HPDE6-E6E7 (cell line): ENCODE results near the gene TNFRSF18.
"Not testable (repeated sequence)": the region's sequence is repeated elsewhere in the genome, so short reads cannot be mapped to it uniquely, and the experiment has no call there.

Source experiments
- DNase-seq: peaks from one replicate; pipeline ENCODE4 v3.0.0; 2011; ENCODE audit warnings: missing footprints; ENCODE audit errors: extremely low spot score

TNFRSF18 gene

DNA sequence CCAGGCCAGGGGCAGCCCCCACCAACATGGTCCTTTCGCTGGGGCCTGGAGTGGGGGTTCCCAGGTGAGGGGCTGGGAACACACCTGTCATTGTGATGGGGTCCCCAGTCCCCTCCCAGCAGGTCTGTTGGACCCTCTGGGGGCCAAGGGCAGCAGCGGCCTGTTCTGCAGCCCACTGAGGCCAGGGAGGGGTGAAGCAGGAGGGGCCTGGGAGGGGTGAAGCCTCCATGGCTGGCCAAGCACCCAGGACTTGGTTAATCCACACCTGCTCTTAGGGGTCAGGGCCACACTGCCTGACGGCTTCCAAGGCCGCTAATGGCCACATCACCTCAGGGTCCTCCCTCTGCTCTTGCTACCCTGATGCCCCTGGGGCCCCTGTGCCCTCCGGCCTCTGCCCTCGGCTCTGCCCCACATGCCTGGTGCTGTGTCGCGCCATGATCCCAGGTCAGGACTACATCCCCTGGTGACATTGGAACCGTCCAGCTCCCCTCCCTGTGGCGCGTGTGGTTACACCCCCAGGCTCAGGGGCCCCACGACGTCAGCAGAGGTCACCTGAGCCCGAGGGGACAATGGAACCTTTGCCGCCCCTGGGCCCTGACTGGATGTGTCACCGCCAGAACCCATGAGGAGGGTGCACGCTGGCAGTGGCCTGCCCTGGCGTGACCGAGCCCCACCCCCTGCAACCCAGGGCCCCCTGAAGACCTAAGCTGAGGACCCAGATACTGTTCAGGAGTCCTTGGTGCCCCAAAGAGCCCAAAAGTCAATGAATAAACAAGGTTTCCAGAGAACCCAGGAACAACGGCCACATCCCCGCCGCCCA is 7.0 kb downstream of the TNFRSF18 start:
- no peak for DNase-seq

DNA sequence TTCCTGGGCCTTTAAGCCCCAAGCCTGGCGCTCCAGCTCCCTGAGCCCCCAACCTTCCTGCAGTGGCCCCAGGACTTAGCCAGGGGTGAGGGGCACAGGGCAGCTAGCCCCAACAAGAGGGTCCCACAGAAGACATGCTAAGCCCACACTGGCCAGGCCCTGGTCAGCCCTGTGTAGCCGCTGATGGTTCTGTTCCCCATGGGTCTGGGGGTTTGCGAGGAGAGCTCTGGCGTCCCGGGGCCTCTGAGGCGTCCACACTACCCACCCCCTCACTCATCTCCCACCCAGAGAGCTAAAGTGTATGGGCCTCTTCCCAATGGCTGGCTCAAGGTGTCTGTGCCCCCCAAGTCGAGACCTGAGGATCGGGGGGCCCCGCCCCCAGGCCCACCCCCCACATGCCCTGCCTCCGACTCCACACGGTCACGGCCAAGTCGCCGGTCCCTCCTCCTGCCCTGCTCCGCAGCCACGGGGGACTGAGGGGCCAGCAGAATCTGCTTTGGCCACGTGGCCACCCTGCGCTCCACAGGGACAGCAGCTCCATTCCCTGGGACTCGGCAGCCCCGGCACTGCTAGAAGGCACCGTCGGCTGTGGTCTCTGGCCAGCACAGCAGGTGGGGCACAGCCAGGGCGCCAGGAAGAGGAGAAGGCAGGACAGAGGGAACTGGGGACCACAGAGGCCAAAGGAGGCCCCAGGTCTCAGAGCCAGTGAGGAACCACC is 7.8 kb downstream of the TNFRSF18 start:
- DNase-seq: no peak

DNA sequence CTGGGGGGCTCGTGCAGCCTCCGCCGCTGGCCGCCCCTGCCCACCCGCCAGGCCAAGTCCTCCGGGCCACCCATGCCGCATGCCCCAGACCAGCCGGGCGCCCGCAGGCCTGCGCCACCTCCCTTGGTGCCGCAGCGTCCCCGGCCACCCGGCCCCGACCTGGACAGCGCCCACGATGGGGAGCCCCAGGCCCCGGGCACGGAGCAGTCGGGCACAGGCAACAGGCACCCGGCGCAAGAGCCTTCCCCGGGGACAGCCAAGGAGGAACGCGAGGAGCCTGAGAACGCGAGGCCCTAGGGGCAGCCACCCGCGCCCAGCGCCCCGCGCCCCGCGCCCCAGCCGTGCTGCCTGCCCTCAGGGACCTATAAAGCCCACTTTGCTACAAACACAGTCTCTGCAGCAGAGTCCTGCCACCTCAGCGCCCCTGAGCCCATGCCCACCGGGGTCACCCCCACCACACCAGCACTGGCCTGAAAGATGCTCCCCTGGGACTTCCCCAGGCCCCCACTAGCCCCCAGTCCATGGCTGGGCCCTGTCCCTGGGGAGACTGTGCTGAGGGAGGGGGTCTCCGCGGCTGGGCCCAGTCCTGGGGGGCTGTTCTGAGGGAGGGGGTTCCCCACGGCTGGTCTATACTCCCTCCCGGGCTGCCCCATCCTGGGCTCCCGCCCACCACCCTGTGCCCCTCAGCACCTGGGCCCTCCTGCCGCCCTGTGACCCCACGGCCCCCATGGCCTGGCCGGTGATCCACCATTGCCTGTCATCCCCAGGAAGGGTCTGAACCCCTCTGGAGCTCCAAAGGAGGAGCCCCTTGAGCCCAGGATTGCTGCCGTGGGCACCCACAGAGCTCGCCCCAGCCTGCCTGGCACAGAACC is 8.6 kb downstream of the TNFRSF18 start:
- no peak for DNase-seq

DNA sequence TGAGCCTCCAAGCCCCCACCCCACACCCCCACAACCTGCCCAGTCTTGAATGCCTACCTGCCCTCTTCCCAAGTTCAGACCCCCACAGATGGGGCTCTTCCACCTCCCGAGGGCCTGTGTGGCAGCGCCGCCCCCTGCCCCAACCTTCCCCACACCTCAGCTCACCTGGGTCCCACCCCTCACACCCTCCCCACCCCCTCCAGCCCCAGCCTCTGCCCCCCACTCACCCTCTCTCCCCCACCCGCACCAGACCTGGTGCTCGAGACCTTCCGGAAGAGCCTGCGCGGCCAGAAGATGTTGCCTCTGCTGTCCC is 9.2 kb downstream of the TNFRSF18 start:
- no peak for DNase-seq

DNA sequence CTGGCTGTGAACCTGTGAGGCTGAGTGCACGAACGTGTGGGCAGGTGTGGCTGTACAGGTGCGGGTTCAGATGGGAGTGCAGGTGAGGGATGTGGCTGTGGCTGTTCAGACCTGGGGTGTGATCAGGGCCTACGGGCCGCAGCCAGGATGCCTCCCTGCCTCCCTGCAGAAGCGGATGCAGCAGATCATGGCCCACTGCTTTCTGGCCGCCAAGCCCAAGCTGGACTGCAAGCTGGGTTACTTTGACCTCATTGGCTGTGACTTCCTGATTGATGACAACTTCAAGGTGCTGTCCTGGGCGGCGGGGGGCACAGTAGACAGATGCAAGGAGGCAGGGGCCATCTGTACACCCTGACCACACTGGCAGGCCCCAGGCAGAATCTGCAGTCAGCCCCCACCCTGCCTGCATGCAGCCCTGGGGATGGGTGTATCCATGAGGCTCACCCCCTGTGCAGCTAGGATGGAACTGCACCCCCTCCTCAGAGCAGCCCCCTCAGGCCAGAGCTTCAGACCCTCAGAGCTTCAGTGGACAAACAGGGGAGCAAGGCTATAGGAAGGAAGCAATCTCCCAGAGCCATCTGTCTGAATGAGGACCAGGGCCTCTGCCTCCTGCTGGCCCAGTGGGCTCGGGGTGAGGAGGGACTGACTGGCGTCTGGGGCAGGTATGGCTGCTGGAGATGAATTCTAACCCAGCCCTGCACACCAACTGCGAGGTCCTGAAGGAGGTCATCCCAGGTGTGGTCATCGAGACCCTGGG is 9.8 kb downstream of the TNFRSF18 start:
- no peak for DNase-seq

DNA sequence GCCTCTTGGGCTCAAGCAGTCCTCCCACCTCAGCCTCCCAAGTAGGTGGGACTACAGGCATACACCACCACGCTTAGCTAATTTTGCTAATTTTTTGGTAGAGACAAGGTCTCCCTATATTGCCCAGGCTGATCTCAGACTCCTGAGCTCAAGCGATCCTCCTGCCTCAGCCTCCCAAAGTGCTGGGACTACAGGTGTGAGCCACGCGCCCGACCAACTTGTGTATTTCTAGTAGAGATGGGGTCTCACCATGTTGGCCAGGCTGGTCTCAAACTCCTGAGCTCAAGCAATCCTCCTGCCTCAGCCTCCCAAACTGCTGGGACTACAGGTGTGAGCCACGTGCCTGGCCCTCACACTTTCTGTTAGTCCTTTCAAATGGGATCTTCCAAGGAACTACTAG is 10.7 kb downstream of the TNFRSF18 start:
- DNase-seq: not testable (repeated sequence)

DNA sequence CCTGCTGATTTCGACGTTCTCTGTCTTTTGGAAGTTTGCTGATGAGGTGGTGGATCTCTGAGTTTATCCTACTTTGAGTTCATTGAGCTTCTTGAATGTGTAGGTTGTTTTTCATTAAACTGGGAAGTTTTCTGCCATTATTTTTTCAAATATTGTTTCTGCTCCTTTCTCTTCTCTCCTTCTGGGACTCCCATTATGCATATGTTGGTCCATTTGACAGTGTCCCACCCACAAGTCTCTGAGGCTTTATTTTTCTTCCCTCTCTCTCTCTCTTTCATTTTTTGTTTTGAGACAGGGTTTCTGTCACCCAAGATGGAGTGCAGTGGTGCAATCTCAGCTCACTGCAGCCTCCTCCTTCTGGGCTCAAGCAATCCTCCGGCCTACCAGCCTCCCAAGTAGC is 11.7 kb downstream of the TNFRSF18 start:
- no peak for DNase-seq

DNA sequence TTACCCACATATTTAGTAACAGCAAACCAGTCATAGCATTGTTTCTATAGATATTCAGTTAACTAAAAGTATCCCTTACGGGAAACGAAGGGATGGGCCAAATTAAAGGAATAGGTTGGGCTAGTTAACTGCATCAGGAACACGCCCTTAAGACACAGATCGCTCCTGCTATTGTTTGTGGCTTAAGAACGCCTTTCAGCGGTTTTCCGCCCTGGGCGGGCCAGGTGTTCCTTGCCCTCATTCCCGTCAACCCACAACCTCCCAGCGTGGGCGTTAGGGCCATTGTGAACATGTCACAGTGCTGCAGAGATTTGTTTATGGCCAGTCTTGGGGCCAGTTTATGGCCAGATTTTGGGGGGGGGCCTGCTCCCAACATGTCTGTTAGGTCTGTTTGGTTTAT is 14.7 kb downstream of the TNFRSF18 start:
- DNase-seq: no peak

DNA sequence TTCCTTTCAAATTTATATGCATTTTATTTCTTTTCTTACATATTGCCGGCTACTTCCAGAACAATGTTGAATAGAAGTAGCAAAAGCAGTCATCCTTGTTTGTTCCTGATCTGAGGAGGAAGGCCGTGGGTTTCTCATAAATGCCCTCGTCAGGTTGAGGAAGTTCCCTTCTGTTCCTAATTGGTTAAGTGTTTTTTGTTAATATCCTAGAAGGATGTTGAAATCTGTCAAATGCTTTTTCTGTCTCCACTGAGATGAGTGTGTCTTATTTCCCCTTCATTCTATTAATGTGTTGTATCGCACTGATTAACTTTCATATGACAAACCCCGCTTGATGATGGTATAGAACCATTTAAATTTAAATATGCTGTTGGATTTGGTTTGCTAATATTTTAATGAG is 17.3 kb downstream of the TNFRSF18 start:
- DNase-seq: no peak

DNA sequence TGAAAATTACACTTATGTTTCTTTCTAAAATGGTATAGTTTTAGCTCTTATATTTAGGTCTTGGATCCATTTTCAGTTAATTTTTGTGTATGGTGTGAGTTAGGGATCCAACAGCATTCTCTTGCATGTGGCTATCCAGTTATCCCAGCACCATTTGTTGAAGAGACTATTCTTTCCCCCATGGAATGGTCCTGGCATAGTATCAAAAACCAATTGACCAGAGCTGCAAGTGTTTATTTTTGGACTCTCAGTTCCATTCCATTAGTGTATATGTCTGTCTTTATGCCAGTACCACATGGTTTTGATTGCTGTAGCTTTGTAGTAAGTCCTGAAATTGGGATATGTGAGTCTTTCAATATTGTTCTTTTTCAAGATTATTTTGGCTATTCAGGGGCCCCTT is 18.5 kb downstream of the TNFRSF18 start:
- no peak for DNase-seq

DNA sequence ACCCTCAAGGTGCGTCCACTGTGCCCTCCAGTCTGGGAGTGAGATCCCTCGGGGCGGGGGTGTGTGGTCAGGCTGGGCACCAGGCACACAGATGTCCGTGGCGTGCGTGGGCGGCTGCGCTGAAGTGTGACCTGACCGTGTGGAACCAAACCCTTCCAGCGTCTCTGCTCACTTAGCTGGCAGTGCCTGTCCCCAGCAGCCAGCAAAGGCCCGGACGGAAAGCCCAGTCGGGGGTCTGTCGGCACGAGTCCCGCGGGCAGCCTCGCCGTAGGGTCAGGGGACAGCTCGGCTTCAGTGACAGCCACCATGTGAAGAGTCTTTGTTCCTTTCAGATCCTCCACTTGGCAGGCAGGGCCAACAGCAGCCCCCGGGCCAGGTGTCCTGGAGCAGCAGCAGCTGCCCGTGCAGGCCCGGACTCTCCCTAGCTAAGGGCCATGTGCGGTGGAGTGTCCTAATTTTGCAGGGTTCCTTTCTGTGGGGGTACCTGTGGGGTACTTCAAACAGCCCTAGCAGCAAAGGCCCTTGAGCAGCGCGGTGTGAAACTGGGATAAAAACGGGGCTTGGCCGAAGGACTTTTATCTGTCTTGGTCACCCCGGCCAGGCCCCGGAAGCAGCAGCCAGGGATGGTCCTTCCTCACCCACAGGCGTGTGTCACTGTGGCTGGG is 21.2 kb downstream of the TNFRSF18 start:
- no peak for DNase-seq

DNA sequence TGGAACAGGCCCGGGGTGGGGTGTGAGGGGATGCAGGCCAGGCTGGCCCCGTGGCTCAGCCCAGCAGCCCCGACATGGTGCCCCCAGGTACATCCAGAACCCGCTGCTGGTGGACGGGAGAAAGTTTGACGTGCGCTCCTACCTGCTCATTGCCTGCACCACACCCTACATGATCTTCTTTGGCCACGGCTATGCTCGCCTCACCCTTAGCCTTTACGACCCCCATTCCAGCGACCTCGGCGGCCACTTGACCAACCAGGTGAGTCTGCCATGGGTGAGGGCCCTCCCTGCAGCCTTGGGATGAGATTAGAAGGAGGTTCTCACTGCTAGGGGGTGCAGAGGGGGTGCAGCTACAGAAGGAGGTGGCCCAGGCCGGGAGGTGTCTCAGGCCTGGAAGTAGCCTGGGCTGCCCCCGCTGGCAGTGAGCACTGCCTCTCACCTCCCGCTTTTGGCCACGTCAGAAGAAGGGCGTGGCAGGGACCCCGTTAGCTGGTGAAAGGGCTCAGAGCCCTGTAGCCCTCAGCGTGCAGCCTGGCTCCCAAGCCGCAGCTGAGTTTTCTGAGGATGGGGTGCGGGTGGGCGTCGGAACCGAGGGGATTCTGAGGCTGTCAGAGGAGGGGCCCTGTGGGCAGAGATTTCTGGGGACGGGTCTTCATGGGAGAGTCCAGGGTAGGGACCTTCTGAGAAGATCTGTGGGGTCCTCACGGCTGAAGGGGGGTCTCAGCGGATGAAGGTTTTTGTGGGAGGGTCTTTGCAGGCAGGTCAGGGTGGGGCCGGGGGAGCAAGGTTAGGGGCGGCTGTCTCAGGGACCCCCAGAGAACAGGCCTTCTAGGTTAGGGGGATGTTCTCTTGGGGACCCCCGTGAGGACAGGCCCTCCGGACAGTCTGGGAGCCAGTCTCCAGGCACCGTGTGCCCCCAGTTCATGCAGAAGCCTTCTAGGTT is 22.3 kb downstream of the TNFRSF18 start:
- no peak for DNase-seq

DNA sequence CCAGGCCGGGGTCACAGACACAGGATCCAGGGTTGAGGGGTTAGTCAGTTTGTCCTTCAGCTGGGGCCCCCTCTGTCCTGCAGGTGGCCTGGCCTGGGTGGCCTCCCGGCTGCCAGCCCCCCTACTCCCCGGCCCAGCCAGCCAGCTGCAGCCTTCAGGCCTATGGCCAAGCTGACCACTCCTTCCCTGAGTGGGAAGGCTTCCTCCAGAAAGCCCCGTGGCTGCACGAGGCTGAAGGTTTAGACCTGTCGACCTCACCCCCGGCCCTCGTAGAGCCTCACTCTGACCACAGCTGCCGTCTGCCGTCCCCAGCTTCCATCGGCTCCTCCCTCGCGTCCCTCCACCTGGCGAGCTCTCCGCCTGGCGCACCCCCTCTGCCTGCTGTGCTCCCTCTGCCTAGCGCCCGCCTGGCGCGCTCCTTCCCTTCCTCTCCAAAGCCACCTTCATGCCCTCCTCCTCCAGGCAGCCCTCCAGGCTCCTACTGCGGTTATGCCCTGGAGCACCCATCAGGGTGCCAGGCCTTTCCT is 23.1 kb downstream of the TNFRSF18 start:
- no peak for DNase-seq

DNA sequence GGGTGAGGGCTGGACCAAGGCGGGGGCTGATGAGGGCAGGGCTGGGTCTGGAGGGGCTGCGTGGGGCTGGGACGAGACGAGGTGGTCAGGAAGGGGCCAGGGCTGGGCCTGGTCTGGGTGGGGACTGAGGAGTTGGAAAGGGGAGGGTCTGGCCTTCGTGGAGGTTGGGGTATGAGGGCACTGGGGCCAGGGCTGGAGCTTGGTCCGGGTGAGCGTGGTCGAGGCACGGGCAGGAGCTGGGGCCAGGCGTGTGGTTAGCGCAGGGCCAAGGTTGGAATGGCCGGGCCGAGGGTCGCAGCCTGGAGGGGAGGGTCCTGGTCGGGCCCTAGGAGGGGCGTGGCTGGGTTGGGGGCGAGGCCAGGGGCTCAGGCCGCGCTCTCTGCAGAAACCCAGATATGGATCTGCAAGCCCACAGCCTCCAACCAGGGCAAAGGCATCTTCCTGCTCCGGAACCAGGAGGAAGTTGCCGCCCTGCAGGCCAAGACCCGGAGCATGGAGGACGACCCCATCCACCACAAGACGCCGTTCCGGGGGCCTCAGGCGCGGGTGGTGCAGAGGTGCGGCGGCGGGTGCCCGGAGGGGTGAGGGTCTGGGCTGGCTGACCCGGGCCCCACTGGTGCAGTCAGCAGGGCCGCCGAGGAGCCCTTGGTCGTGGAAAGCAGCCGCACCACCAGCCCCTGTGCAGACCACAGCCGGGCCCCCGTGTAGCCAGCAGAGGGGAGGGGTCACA is 23.7 kb downstream of the TNFRSF18 start:
- DNase-seq: no peak

DNA sequence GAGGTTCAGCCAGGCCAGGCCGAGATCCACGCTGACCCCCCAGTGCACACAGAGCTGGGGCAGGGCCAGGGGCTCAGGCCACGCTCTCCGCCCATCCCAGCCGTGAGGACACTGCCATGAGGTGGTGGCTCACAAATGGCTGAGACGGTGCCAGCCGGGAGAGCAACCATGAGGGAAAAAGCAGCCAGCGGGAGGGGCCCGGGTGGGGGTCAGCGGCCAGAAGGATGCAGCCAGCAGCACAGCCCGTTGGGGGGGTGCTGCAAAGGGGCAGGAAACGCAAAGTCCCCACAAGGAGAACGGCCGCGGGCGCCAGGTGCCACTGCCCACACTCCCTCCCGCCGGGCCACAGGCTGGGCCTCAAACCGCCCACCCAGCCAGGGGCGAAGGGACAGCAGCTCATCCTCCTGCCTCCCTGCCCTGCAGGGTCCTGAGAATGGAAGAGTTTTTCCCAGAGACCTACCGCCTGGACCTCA is 24.4 kb downstream of the TNFRSF18 start:
- no peak for DNase-seq

DNA sequence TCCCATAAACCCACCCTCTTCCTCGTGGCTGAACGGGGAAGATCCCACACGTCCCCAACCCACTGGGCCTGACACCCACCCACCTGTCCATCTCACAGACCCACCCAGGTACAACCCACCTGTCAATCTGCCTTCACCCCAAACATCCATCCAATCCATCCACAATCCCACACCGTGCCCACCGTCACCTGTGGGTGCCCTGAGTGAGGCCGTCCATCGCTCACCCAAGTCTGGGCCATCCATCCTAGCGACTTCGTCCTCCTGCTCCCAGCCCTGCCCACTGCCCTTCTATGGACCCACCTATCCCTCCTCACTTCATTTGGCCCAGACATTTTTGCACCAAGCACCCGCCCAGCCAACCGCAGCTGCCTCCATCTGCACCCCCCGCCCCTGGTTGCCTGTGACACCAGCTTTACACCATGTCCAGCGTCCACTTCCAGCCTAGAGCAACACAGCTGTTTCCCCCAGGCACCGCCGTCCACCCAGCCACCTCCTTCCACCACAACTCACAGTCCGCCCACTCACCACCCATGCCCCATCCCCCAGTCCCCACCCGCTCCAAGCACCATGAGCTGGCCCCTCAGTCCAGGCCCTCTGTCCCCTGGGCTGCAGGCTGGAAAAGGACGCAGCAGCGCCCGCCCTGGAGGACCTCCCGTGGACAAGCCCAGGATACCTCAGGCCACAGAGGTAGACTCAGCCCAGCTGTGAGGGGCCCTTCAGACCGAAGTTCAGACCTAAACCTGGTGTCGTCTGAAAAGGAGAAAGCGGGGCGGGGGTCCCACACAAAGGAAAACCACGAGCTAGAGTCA is 25.1 kb downstream of the TNFRSF18 start:
- no peak for DNase-seq

DNA sequence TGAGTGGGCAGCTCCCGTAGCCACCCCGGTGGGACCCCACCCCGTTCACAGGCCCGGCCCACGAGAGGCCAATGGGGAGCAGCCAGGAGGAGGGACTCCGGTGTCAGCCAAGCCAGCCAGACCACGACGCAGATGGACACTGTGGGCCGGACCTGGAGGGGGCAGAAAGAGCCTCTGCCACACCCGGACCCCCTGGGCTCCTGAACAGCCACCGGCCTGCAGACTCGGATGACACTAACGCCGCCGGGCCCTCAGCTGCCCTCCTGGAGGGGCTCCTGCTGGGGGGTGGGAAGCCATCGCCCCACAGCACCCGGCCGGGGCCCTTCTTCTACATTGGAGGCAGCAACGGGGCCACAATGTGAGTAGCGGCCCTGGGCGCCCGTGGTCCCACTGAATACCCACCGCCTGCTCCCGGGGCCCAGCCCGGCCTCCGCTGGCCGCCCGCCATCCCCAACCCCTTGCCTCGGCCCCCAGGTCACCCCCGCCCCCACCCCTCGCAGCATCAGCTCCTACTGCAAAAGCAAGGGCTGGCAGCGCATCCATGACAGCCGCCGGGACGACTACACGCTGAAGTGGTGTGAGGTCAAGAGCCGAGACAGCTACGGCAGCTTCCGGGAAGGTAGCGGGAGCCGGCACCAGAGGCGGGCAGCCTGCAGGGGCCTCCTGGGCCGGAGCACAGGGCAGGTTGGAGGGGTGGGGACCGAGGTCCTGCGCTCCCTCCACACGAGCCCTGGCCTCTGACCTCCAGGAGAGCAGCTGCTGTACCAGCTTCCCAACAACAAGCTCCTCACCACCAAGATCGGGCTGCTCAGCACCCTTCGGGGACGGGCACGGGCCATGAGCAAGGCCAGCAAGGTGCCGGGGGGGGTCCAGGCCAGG is 26.2 kb downstream of the TNFRSF18 start:
- DNase-seq: no peak
